ENCODE results near the gene SYP.

SYP gene

DNA sequence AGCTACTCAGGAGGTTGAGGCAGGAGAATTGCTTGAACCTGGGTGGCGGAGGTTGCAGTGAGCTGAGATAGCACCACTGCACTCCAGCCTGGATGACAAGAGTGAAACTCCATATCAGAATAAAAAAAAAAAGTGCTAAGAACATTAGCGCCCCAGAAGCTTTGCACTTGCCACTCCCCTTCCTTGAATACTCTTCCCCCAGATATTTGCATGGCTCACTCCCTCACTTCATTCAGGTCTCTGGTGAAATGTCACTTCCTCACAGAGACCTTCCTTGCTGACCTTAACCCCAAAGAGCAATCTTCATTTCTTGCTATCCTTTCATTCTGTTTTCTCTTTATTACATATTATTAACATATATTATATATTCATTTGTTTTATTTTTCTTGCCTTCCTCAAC lies 21.9 kb upstream of the SYP start:
- no peak for TF ChIP-seq CTCF (conservative IDR thresholded peaks at IDR 0.05; ENCODE audit: low read depth, low read length)
- Histone ChIP-seq H2AFZ (ENCODE audit: low read depth) (no peak overlapping the region), H3K4me3 (IDR thresholded peaks at IDR 0.05; ENCODE audit: insufficient read depth, low read depth, low read length) (no peak overlapping the region), H3K4me1 (ENCODE audit: low read depth, poor library complexity, severe bottlenecking) (no peaks in the 10 kb centered on the region), H4K20me1 (ENCODE audit: insufficient read depth) (no peaks in the 10 kb centered on the region), H3K4me2 (no peak overlapping the region), H3K27me3 (ENCODE audit: insufficient read depth, low read depth) (peaks cover 8% of the 10 kb centered on the region; the same call in 1 of the 2 replicates), H3K79me2 (ENCODE audit: insufficient read depth, low read depth) (no peaks in the 10 kb centered on the region), H3K36me3 (ENCODE audit: insufficient read depth) (no peaks in the 10 kb centered on the region), H3K27ac (no peak overlapping the region), H3K9ac (no peak overlapping the region)

- peaks cover 6% of the 10 kb centered on the region; the same call in 1 of the 2 replicates for H3K27me3 ChIP-seq (ENCODE audit: insufficient read depth, low read depth)
- H3K4me3 ChIP-seq (IDR thresholded peaks at IDR 0.05; ENCODE audit: insufficient read depth, low read depth, low read length) = no peak overlapping the region
- no peaks in the 10 kb centered on the region for H3K36me3 ChIP-seq (ENCODE audit: insufficient read depth)
- no peaks in the 10 kb centered on the region for H3K79me2 ChIP-seq (ENCODE audit: insufficient read depth, low read depth)
- H2AFZ ChIP-seq (ENCODE audit: low read depth) = no peak overlapping the region
- H3K27ac ChIP-seq = no peak overlapping the region
- no peak overlapping the region for H3K4me2 ChIP-seq
- H3K4me1 ChIP-seq (ENCODE audit: low read depth, poor library complexity, severe bottlenecking) = no peaks in the 10 kb centered on the region
- no peaks in the 10 kb centered on the region for H4K20me1 ChIP-seq (ENCODE audit: insufficient read depth)
- no peak overlapping the region for H3K9ac ChIP-seq
- TF ChIP-seq CTCF (conservative IDR thresholded peaks at IDR 0.05; ENCODE audit: low read depth, low read length) = no peak
Observed at GRCh38 chrX:49220100-49220499, 20.1 kb upstream of the SYP start.

- Histone ChIP-seq H3K27me3 (ENCODE audit: insufficient read depth, low read depth) (no peaks in the 10 kb centered on the region), H4K20me1 (ENCODE audit: insufficient read depth) (no peaks in the 10 kb centered on the region), H3K79me2 (ENCODE audit: insufficient read depth, low read depth) (no peaks in the 10 kb centered on the region), H3K36me3 (ENCODE audit: insufficient read depth) (no peaks in the 10 kb centered on the region), H3K4me2 (no peak overlapping the region), H2AFZ (ENCODE audit: low read depth) (no peak overlapping the region), H3K27ac (no peak overlapping the region), H3K9ac (no peak overlapping the region), H3K4me1 (ENCODE audit: low read depth, poor library complexity, severe bottlenecking) (no peaks in the 10 kb centered on the region), H3K4me3 (IDR thresholded peaks at IDR 0.05; ENCODE audit: insufficient read depth, low read depth, low read length) (no peak overlapping the region)
- TF ChIP-seq CTCF (conservative IDR thresholded peaks at IDR 0.05; ENCODE audit: low read depth, low read length) = no peak
Observed at GRCh38 chrX:49214996-49215526, 15.1 kb upstream of the SYP start.

- H4K20me1 ChIP-seq (ENCODE audit: insufficient read depth) = no peaks in the 10 kb centered on the region
- TF ChIP-seq CTCF (conservative IDR thresholded peaks at IDR 0.05; ENCODE audit: low read depth, low read length) = no peak
- no peaks in the 10 kb centered on the region for H3K4me1 ChIP-seq (ENCODE audit: low read depth, poor library complexity, severe bottlenecking)
- H3K4me2 ChIP-seq = no peak overlapping the region
- H3K27ac ChIP-seq = no peak overlapping the region
- H3K79me2 ChIP-seq (ENCODE audit: insufficient read depth, low read depth) = no peaks in the 10 kb centered on the region
- H2AFZ ChIP-seq (ENCODE audit: low read depth) = no peak overlapping the region
- no peaks in the 10 kb centered on the region for H3K36me3 ChIP-seq (ENCODE audit: insufficient read depth)
- no peak overlapping the region for H3K9ac ChIP-seq
- H3K4me3 ChIP-seq (IDR thresholded peaks at IDR 0.05; ENCODE audit: insufficient read depth, low read depth, low read length) = no peak overlapping the region
- no peaks in the 10 kb centered on the region for H3K27me3 ChIP-seq (ENCODE audit: insufficient read depth, low read depth)
Observed at GRCh38 chrX:49214416-49214815, 14.4 kb upstream of the SYP start.
